GM18498 (cell line): ENCODE results near the gene PACSIN2.
A peak's percentile ranks its signal among the peaks of the same experiment; 100 is the strongest.

Experiments used
- ATAC-seq: cut with Tn5 transposase; IDR thresholded peaks from one replicate; pipeline ENCODE4 v1.9.1; 2021; ENCODE audit warnings: mild to moderate bottlenecking, moderate library complexity; ENCODE audit not compliant: unreplicated experiment

PACSIN2 gene

DNA sequence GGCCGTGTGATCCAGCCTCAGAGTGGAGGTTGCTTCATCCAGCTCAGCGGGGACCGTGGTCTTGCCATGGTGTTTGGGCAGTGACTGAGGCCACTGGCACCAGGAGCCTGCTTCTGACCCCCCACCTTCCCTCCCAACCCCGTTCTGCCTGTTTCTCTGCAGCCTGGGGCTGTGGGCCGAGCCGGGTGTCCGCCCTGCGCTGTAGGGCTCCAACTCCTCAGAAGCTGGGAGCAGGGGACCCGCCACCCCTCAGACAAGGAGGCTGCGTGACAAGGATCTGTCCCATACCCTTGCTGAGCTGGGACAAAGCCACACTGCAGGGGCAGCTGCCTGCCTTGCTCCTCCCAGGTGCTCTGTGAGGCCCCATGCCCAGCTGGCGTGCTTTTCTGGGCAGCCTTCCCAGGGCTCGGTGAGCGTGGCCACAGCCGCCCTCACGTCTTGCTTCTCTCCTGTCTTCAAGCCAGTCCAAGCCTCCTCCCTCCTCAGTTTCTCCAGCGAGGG lies 146.1 kb downstream of the PACSIN2 start:
- no peak for ATAC-seq

DNA sequence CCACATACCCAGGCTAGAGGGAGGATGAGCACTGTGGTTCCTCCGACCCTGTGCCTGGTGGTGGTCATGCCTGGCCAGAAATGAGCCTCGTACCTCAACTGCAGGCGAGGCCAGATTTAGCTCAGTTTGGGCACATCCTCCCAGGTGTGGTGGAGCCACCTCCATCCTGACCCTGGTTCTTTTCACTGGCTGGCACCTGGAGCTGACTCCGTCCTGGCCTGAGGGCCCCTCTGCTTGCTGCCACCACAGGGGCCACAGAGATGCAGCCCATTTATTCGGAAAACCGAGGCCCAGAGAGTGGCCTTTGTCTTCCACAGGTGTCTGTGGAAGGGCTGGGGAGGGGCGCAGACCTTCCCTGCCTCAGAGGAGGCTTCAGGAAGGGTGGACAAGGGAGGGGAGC lies 148.8 kb downstream of the PACSIN2 start:
- no peak for ATAC-seq

DNA sequence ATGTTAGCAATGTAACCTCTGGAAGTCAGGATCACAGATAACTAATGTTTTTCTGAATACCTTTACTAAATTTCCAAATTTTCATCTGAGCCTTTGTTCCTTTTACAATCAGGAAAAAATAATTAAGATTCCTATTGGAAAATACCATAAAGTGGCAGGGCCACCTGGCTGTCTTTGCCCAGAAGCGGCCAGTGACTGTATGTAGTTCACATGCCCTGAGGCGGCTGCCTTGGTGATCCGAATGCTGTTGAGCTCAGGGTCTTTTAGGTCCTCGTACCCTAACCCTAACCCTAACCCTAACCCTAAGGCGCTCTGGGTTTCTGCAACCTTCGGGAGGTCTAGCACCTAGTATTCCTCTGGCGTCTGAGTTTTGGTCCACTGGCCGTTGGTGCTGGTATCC lies 149.4 kb downstream of the PACSIN2 start:
- no peak for ATAC-seq

DNA sequence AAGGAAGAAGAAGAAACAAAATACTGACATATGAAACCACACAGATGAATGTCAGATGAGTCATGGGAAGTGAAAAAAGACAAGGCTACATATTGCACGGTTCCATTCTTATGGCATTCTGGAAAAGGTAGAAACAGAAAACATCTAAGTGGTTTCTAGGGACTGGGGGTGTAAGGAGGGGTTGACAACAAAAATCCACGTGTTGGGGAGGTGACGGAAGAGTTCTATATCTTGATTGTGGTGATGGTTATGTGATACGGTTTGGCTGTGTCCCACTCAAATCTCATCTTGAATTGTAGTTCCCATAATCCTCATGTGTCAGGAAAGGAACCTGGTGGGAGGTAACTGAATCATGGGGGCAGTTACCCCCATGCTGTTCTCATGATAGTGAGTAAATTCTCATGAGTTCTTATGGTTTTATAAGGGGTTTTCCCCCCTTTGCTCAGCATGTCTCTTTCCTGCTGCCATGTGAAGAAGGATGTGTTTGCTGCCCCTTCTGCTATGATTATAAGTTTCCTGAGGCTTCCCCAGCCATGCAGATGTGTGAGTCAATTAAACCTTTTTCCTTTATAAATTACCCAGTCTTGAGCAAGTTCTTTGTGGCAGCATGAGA lies 151.5 kb downstream of the PACSIN2 start:
- ATAC-seq, result no peak

DNA sequence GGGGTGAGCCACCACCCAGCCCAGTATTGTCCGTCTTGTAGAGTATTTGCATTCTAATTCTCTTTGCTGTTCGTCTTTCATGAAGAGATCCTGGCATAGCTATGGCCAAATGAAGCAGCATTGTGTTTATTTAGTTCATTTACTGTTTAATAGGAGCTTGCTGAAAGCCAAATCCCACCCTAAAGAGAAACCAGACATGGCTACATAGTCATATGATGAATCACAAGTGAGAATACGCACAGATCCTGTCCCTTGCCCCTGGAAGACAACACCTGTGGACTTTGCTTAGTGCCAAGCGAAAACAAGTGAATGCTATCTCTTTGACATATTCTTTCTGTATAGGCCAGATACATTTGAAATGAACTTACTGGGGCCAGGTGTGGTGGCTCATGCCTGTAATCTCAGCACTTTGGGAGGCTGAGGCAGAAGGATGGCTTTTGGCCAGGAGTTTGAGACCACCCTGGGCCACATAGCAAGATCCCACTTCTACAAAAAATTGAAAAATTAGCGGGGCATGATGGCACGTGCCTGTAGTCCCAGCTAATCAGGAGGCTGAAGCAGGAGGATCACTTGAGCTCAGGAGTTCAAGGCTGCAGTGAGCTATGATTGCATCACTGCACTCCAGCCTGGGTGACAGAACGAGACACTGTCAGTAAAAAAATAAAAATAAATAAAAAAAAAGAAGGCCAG lies 152.8 kb downstream of the PACSIN2 start:
- no peak for ATAC-seq

DNA sequence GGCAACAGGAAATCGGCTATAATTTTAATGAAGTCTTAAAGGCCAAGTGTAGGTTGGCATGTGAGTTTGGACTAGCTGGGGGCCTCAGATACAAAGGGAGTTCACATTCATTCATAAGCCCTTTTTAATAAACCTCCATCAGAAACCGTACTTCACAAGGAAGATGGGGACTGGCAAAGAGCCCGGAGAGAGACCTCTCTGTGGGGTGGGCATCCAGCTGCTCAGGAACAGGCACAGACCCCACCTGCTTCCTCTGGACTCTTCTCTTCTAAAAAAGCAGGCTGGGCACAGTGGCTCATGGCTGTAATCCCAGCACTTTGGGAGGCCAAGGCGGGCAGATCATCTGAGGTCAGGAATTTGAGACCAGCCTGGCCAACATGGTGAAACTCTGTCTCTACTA lies 154.0 kb downstream of the PACSIN2 start:
- no peak for ATAC-seq

DNA sequence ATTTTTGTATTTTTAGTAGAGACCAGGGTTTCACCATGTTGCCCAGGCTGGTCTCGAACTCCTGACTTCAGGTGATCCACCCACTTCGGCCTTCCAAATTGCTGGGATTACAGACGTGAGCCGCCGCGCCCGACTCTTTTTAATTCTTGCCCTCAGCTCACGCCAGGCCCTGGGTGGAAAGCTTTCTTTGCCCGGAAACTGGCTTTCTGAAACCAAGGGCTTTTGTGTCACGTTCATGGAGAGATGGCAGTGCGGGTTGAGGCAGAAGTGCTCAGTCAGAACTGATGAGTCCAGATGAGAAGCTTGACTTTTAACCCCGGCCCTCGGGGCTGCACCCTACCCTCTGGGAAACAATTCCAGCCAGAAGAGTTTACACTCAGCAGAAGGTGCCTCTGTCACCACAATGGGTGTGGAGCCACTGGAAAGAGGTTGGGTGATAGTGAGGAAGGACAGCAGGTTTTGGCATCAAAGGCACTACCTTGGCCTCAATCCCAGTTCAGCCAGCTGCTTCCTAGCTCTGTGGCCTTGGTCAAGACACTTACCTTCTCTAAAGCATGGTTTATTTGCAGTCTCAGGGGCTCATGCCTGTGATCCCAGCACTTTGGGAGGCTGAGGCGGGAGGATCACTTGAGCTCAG lies 157.0 kb downstream of the PACSIN2 start:
- no peak for ATAC-seq

DNA sequence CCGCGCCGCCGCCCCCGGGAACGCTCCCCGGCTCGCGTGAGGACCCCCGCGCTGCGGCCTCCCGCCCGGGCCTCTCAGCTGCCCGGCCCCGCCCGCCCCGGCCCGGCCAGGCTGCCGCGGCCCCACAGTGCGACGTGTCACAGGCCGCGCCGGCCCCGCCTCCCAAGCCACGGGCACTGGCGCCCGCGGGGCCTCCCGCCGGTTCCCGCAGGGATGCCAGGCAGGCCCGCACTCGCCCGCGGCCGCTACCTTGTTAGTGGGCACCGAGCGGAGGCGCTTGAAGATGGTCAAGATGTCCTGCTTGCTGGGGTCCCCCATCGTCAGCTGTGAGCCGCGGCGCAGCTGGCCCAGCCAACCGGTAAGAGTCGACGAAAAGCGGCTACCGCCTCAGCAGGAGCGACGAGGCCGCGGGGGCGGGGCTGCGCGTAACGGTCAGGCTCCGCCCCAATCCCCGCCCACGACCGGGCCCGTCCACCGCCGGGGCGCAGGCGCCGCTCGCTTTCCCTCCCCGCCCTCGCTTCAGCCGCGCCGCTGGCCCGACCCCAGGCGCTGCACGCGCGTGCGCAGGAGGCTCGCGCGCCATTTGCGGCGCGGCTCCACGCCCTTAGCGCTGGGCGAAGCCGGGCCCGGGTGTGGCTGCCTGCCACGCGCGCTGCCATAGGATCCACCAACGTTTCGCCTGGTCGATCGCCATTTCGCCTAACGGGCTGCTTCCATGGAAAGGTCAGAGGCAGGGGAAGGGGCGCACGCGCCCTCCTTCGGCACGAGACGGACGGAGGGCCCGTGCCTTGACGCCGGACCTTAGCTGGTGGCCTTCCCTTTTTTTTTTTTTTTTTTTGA lies 157.9 kb downstream of the PACSIN2 start, which contains the start of gene ARFGAP3:
ARFGAP3 (minus strand) TSS at position 409 of the 840 bp plus-strand sequence; CDS start at position 318, 91 bp downstream.
- ATAC-seq, result peak; percentile 86

DNA sequence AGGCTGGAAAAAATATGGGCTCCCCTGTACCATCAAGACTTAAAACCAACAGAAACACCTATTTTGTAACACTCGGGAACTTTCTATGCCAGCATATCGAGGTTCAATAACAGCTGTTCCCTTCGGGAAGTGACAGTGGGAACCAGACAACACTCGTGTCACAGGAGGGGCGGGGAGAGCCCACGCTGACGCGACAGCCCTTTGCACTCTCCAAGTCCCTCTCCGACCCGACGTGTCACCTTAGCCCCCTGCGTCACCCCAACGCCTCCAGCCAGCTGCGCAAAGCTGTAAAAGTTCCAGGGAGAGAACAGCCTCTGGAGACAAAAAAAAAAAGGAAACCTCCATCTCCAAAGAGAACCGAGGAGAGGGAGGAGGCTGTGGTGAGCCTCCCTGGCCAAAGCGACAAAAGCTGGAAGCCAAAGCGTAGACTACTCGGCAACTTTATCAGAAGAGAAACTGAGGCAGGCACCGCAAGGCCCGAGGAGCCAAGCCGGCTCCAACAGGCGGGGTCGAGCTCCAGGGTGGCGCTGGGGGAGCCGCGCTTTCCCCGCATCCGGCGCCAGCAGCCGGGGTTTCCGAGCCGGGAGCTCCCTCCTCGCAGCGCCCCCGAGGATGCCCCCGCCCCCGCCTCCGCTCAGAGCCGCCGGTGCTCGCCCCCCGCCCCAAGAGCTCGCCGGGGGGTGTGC lies 158.6 kb downstream of the PACSIN2 start:
- peak; percentile 36 for ATAC-seq

DNA sequence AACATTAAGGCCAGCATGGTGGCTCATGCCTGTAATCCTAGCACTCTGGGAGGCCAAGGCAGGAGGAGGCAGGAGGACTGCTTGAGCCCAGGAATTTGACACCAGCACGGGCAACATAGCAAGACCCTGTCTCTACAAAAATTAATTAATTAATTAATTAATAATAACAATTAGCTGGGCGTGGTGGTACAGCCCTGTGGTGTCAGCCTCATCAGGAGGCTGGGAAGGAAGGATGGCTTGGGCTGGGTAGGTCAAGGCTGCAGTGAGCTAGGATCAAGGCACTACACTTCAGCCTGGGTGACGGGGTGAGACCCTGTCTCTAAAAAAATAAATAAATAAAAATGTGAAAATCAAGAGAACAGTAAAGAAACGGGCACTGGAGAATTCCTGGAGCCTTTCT lies 159.2 kb downstream of the PACSIN2 start:
- ATAC-seq, result no peak

DNA sequence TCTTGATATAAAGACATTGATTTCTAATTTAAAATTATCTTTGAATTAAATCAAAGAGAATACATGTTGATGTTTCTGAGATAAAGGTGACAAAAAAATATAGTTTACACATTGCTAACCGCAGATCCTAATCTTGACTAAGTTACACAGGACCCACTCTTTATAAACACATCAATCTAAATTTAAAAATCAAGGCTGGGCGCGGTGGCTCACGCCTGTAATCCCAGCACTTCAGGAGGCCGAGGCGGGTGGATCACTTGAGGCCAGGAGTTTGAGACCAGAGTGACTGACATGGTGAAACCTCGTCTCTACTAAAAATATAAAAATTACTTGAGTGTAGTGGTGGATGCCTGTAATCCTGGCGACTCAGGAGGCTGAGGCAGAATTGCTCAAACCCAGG lies 159.7 kb downstream of the PACSIN2 start:
- ATAC-seq, result no peak

DNA sequence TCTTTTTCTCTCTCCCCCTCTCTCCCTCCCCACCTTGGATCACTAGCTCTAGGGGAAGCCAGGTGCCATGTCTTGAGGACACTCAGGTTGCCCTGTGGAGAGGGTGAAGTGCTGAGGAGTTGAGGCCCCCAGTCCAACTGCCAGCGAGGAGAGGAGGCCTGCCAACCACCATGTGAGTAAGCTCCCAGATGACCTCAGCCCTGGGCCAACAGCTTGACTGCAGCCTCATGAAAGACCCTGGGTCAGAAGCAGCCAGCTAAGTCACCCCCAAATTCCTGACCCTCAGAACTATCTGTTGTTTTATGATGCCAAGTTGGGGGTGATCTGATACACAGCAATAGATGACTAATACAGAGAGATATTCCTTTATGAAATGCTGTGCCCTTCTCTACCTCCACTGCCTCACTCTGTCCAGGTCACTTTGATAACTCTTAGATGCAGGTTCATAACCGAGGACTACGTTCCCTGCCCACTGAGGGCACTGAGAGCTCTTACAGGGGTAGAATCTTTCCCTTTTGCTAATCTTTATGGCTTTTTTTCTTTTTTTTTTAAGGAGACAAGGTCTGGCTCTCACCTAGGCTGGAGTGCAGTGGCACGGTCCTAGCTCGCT lies 165.9 kb downstream of the PACSIN2 start:
- no peak for ATAC-seq

DNA sequence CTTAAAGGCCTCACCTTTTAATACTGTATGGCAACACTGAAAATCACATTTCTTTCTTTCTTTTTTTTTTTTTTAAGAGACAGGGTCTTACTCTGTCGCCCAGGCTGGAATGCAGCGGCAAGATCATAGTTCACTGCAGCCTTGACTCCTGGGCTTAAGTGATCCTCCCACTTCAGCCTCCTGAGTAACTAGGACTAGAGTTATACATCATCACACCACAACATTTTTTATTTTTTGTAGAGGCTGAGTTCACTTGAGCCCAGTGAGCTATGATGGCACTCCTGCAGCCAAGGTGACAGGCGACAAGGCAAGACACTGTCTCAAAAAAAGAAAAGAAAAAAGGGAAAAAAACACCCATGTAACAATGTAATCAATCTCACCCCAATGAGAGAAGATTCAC lies 167.8 kb downstream of the PACSIN2 start:
- ATAC-seq, result no peak

DNA sequence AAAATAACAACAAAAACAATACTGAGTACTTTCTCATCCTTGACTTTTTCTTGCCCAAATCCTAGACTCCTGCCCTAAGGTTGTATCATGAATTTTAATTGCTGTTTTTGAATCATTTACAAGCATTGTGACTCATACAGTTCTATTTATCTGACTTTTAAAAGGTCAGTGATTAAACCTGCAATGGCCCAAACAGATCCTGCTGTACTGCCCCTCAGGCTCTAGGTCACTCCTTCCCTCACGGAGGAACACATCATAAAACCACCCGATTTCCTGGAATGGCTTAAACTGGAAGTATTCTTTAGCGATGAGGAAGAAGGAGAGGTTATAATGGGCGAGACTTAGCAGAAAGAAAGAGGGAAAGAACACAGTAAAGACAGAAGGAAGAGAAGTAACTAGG lies 170.2 kb downstream of the PACSIN2 start:
- ATAC-seq, result no peak

DNA sequence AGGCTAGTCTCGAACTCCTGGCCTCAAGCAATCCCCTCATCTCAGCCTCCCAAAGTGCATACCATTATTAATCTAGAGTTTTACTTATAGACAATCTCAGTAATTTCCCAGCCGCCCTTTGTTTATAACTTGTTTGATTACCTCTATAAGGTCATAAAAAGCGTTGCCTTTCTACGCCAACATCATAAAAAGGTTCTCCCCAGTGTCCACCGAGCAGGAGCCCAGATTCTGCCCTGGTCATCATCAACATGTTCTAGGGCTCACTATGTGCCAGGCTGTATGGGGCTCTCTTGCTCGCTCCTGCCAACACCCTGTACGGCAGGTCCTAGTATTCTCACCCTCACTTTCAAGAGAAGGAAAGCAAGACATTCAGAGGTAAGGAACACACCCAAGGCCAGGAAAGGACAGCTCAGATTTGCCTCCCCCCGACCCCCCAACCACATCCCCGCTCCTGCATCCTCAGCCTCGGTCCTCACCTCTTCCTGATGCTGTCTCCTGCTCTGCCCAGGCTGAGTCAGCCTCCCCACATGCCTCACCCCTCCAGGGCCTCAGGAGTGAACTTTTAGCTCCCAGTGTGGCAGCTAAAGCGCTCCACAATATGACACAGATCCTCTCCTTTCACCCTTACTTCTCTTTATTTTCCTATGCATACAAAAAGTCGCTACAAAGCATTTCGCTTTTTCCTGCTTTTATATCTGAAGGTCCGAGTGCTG lies 172.1 kb downstream of the PACSIN2 start:
- no peak for ATAC-seq

DNA sequence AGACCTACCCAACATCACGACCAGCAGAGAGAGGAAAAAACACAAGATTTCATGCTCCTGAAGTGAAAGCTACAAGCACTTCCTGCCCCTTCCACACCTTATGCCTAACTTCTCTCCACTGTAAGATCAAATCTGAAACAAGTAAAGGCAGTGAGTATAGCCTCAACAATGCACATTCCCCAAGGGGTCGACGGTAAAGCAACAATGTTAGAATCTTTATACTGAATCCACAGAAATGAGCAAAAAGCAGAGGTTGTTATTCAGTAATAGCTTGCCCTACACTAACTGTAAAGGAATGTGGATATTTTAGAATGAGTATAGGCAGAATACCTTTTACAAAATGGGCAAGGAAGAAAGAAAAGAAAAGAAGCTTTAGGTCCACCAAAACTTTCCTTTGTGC lies 173.5 kb downstream of the PACSIN2 start:
- no peak for ATAC-seq

DNA sequence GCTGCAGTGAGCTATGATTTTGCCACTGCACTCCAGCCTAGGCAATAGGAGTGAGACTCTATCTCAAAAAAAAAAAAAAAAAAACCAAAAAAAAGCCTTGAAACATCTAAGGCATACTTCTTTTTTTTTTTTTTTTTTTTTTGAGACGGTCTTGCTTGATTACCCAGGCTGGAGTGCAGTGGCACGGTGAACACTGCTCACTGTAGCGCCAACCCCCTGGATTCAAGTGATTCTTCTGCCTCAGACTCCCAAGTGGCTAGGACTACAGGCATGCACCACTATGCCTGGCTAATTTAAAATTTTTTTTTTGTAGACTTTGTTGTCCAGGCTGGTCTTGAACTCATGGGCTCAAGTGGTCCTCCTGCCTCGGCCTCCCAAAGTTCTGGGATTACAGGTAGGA lies 177.4 kb downstream of the PACSIN2 start:
- ATAC-seq, result no peak

DNA sequence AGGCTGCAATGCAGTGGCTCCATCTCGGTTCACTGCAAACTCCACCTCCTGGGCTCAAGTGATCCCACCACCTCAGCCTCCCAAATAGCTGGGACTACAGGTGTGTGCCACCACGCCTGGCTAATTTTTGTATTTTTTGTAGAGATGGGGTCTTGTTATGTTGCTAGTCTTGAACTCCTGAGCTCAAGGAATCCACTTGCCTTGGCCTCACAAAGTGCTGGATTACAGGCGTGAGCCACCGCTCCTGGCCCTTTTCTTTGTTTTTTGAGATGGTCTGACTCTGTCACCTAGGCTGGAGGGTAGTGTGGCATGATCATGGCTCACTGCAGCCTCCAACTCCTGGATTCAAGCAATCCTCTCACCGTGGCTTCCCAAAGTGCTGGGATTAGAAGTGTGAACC lies 178.9 kb downstream of the PACSIN2 start:
- ATAC-seq, result no peak

DNA sequence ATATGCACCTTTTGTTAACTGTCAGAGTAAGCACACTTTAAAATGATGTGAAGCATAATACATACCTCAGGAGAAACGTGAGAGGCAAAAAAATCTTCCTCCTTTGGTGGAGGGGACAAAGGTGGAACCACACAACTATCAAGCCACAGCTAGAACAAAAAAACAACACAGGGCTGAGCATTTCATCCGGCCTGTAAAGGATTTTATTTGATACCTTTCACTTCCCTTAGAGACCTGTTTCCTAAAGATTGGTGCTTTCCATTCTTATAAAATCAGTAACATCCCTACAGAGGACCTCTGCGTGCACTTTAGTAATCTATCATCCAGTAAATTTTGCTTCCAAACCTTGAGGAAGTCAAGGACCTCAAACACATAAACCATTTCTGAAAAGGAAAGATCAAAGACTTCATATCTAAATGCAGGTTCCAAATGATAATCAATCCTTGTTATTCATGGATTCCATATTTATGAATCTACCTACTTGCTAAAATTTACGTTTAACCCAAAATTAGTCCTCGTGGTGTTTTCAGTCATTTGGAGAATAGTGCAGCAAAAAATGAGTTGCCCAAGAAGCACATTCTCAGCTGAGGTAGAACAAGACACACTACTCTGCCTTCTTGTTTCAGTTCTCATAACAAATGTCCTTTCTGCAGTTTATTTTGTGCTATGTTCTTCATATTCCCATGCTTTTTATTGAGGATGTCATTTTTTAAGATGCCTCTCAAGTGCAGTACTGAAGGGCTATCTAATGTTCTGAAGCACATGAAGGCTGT lies 180.6 kb downstream of the PACSIN2 start:
- ATAC-seq, result no peak
